HG02943 (cell line): ENCODE data around the gene KIF1B.
A peak's percentile ranks its signal among the peaks of the same experiment; 100 is the strongest.
"Not testable (repeated sequence)": the region's sequence is repeated elsewhere in the genome, so short reads cannot be mapped to it uniquely, and the experiment has no call there.

Source experiments
- ATAC-seq: cut with Tn5 transposase; IDR thresholded peaks from one replicate; pipeline ENCODE4 v1.9.1; 2021; ENCODE audit warnings: mild to moderate bottlenecking, low read depth, moderate library complexity; ENCODE audit not compliant: unreplicated experiment

Gene KIF1B

GRCh38 chr1:10419351-10419750 is 209.0 kb downstream of the KIF1B start:
- no peak for ATAC-seq

GRCh38 chr1:10421637-10422036 is 211.3 kb downstream of the KIF1B start:
- ATAC-seq, result no peak

GRCh38 chr1:10424034-10424433 is 213.7 kb downstream of the KIF1B start:
- ATAC-seq, result no peak

GRCh38 chr1:10424651-10425050 is 214.3 kb downstream of the KIF1B start:
- ATAC-seq, result no peak

- ATAC-seq, result not testable (repeated sequence)
Measured at GRCh38 chr1:10425826-10426534, 215.6 kb downstream of the KIF1B start.

GRCh38 chr1:10426535-10426848 is 216.1 kb downstream of the KIF1B start:
- ATAC-seq, result not testable (repeated sequence)

- ATAC-seq, result no peak
Measured at GRCh38 chr1:10428984-10429383, 218.6 kb downstream of the KIF1B start.

- no peak for ATAC-seq
Measured at GRCh38 chr1:10429868-10430215, 219.5 kb downstream of the KIF1B start.

- peak; percentile 74 for ATAC-seq
Measured at GRCh38 chr1:10430216-10431069, 220.1 kb downstream of the KIF1B start, which contains the start of gene CENPS. Gene CENPS (plus strand): TSS chr1:10430433. CDS start chr1:10430518, 85 bp downstream.
